ENCODE data around the gene MTF2.

The MTF2 gene

GRCh38 chr1:93043057-93043557 is 36.0 kb upstream of the MTF2 start:
- FAIRE-seq, result no peak
- no peak for TF ChIP-seq TAF1 (IDR thresholded peaks at IDR 0.05; ENCODE audit: low read depth, low read length)
- no peak for TF ChIP-seq POU2F2 (IDR thresholded peaks at IDR 0.05; ENCODE audit: low read depth, low read length)
- TF ChIP-seq POLR2AphosphoS5 (IDR thresholded peaks at IDR 0.05; ENCODE audit: low read depth, low read length), result no peak
- no peak for TF ChIP-seq POLR2A (IDR thresholded peaks at IDR 0.05; ENCODE audit: low read depth, low read length)
- TF ChIP-seq SPI1 (IDR thresholded peaks at IDR 0.05; ENCODE audit: low read depth, low read length), result no peak
- no peak for TF ChIP-seq PAX5 (IDR thresholded peaks at IDR 0.05; ENCODE audit: insufficient read depth, low read length, severe bottlenecking)

GRCh38 chr1:93047618-93048017 is 31.5 kb upstream of the MTF2 start:
- FAIRE-seq, result no peak
- TF ChIP-seq PAX5 (IDR thresholded peaks at IDR 0.05; ENCODE audit: insufficient read depth, low read length, severe bottlenecking) (no peak), POU2F2 (IDR thresholded peaks at IDR 0.05; ENCODE audit: low read depth, low read length) (no peak), POLR2AphosphoS5 (IDR thresholded peaks at IDR 0.05; ENCODE audit: low read depth, low read length) (no peak), POLR2A (IDR thresholded peaks at IDR 0.05; ENCODE audit: low read depth, low read length) (no peak), TAF1 (IDR thresholded peaks at IDR 0.05; ENCODE audit: low read depth, low read length) (no peak), SPI1 (IDR thresholded peaks at IDR 0.05; ENCODE audit: low read depth, low read length) (no peak)
- no peak for DNase-seq (ENCODE audit: insufficient read length, low spot score)

More at GRCh38 chr1:93043057-93043557, 36.0 kb upstream of the MTF2 start:
- no peak for DNase-seq (ENCODE audit: insufficient read length, low spot score)

- FAIRE-seq, result no peak
- TF ChIP-seq PAX5 (IDR thresholded peaks at IDR 0.05; ENCODE audit: insufficient read depth, low read length, severe bottlenecking) (no peak), TAF1 (IDR thresholded peaks at IDR 0.05; ENCODE audit: low read depth, low read length) (no peak), SPI1 (IDR thresholded peaks at IDR 0.05; ENCODE audit: low read depth, low read length) (no peak), POLR2AphosphoS5 (IDR thresholded peaks at IDR 0.05; ENCODE audit: low read depth, low read length) (no peak), POLR2A (IDR thresholded peaks at IDR 0.05; ENCODE audit: low read depth, low read length) (no peak), POU2F2 (IDR thresholded peaks at IDR 0.05; ENCODE audit: low read depth, low read length) (no peak)
- DNase-seq (ENCODE audit: insufficient read length, low spot score), result no peak
Measured at GRCh38 chr1:93051961-93052360, 27.1 kb upstream of the MTF2 start.

GRCh38 chr1:93056214-93056613 is 22.9 kb upstream of the MTF2 start:
- no peak for DNase-seq (ENCODE audit: insufficient read length, low spot score)

GRCh38 chr1:93056649-93057048 is 22.4 kb upstream of the MTF2 start:
- FAIRE-seq (no peak), DNase-seq (ENCODE audit: insufficient read length, low spot score) (no peak)
- no peak for TF ChIP-seq TAF1 (IDR thresholded peaks at IDR 0.05; ENCODE audit: low read depth, low read length)
- no peak for TF ChIP-seq SPI1 (IDR thresholded peaks at IDR 0.05; ENCODE audit: low read depth, low read length)
- no peak for TF ChIP-seq POU2F2 (IDR thresholded peaks at IDR 0.05; ENCODE audit: low read depth, low read length)
- TF ChIP-seq POLR2AphosphoS5 (IDR thresholded peaks at IDR 0.05; ENCODE audit: low read depth, low read length), result no peak
- no peak for TF ChIP-seq POLR2A (IDR thresholded peaks at IDR 0.05; ENCODE audit: low read depth, low read length)
- TF ChIP-seq PAX5 (IDR thresholded peaks at IDR 0.05; ENCODE audit: insufficient read depth, low read length, severe bottlenecking), result no peak

More at GRCh38 chr1:93056214-93056613, 22.9 kb upstream of the MTF2 start:
- no peak for FAIRE-seq
- TF ChIP-seq PAX5 (IDR thresholded peaks at IDR 0.05; ENCODE audit: insufficient read depth, low read length, severe bottlenecking) (no peak), SPI1 (IDR thresholded peaks at IDR 0.05; ENCODE audit: low read depth, low read length) (no peak), TAF1 (IDR thresholded peaks at IDR 0.05; ENCODE audit: low read depth, low read length) (no peak), POLR2A (IDR thresholded peaks at IDR 0.05; ENCODE audit: low read depth, low read length) (no peak), POLR2AphosphoS5 (IDR thresholded peaks at IDR 0.05; ENCODE audit: low read depth, low read length) (no peak), POU2F2 (IDR thresholded peaks at IDR 0.05; ENCODE audit: low read depth, low read length) (no peak)

GRCh38 chr1:93061895-93062792 is 16.9 kb upstream of the MTF2 start:
- DNase-seq (ENCODE audit: insufficient read length, low spot score), result no peak
- TF ChIP-seq TAF1 (IDR thresholded peaks at IDR 0.05; ENCODE audit: low read depth, low read length) (no peak), POLR2A (IDR thresholded peaks at IDR 0.05; ENCODE audit: low read depth, low read length) (no peak), PAX5 (IDR thresholded peaks at IDR 0.05; ENCODE audit: insufficient read depth, low read length, severe bottlenecking) (no peak)
- peak; percentile 51 for FAIRE-seq

GRCh38 chr1:93076268-93076667 is 2.8 kb upstream of the MTF2 start:
- DNase-seq (ENCODE audit: insufficient read length, low spot score) (no peak), FAIRE-seq (no peak)
- no peak for TF ChIP-seq POLR2A (IDR thresholded peaks at IDR 0.05; ENCODE audit: low read depth, low read length)
- TF ChIP-seq SPI1 (IDR thresholded peaks at IDR 0.05; ENCODE audit: low read depth, low read length), result peak; percentile 42

GRCh38 chr1:93078203-93078602 is 880 bp upstream of the MTF2 start:
- no peak for FAIRE-seq
- DNase-seq (ENCODE audit: insufficient read length, low spot score), result no peak
- TF ChIP-seq POU2F2 (IDR thresholded peaks at IDR 0.05; ENCODE audit: low read depth, low read length) (no peak), PAX5 (IDR thresholded peaks at IDR 0.05; ENCODE audit: insufficient read depth, low read length, severe bottlenecking) (no peak), SPI1 (IDR thresholded peaks at IDR 0.05; ENCODE audit: low read depth, low read length) (no peak), POLR2A (IDR thresholded peaks at IDR 0.05; ENCODE audit: low read depth, low read length) (no peak), TAF1 (IDR thresholded peaks at IDR 0.05; ENCODE audit: low read depth, low read length) (no peak), POLR2AphosphoS5 (IDR thresholded peaks at IDR 0.05; ENCODE audit: low read depth, low read length) (no peak)

- TF ChIP-seq POU2F2 (IDR thresholded peaks at IDR 0.05; ENCODE audit: low read depth, low read length) (no peak), POLR2AphosphoS5 (IDR thresholded peaks at IDR 0.05; ENCODE audit: low read depth, low read length) (no peak), SPI1 (IDR thresholded peaks at IDR 0.05; ENCODE audit: low read depth, low read length) (no peak), POLR2A (IDR thresholded peaks at IDR 0.05; ENCODE audit: low read depth, low read length) (no peak), PAX5 (IDR thresholded peaks at IDR 0.05; ENCODE audit: insufficient read depth, low read length, severe bottlenecking) (no peak)
- FAIRE-seq, result no peak
- no peak for DNase-seq (ENCODE audit: insufficient read length, low spot score)
Measured at GRCh38 chr1:93078638-93078985, 471 bp upstream of the MTF2 start.

Data from GM12891 (cell line).